B cell (primary cell): ENCODE data around the gene NCL. TPM values are rescaled to one million over a fixed set of nuclear protein-coding genes. Genes with fewer than 3 reads are reported as not detected.

Experiments
- ATAC-seq: fragments of 200-7000 bp; cut with Tn5 transposase; one replicate; pipeline ENCODE4 v1.10.0; 2021; ENCODE audit warnings: low read depth, mild to moderate bottlenecking, moderate number of reproducible peaks, moderate library complexity
- CTCF ChIA-PET: fragments of 350-600 bp; sonication (Branson Sonifier 250); formaldehyde crosslinking; loops from one replicate; lab custom pipeline; 2021; ENCODE audit warnings: antibody characterized with exemption, inconsistent platforms; lab: Charles Lee
- POLR2A ChIA-PET: fragments of 350-600 bp; sonication (Branson Sonifier 250); formaldehyde crosslinking; loops from one replicate; lab custom pipeline; 2021; ENCODE audit warnings: antibody characterized with exemption; lab: Charles Lee
- DNase-seq: peaks from one replicate; pipeline ENCODE4 v3.0.0; 2013
- H2AFZ ChIP-seq: 2 replicates; pipeline ENCODE4 v1.6.1; 2012; ENCODE audit warnings: mild to moderate bottlenecking, low read depth, low read length; ENCODE audit not compliant: insufficient read depth, poor library complexity, severe bottlenecking
- H3K27ac ChIP-seq, 2 donors: 1 replicate in 1 of 2; 2 replicates in 1 of 2; pipeline ENCODE4 v1.5.1; 2012 to 2013; ENCODE audit warnings: low read length in 2 of 2, mild to moderate bottlenecking in 2 of 2, moderate library complexity in 1 of 2
- H3K27me3 ChIP-seq, 4 experiments: fragments of 200-600 bp in 1 of 4; sonication (generic) in 1 of 4; replicated peaks in 1 of 4; 1 replicate in 2 of 4; 2 replicates in 2 of 4; pipeline versions ENCODE4 v1.6.1 to v1.7.0; 2013 to 2016; ENCODE audit warnings: low read length in 3 of 4, mild to moderate bottlenecking in 2 of 4, mixed read lengths in 1 of 4, moderate library complexity in 1 of 4; ENCODE audit not compliant: insufficient read depth in 4 of 4, control insufficient read depth in 3 of 4; ENCODE audit errors: control extremely low read depth in 1 of 4
- H3K36me3 ChIP-seq, 2 experiments: replicated peaks in 1 of 2; 1 replicate in 1 of 2; 2 replicates in 1 of 2; pipeline versions ENCODE4 v1.6.1 to v1.7.1; 2013; ENCODE audit warnings: low read length in 1 of 2; ENCODE audit not compliant: insufficient read depth in 2 of 2, control insufficient read depth in 1 of 2; ENCODE audit errors: control extremely low read depth in 1 of 2, extremely low read depth in 1 of 2
- H3K4me1 ChIP-seq, 2 donors: fragments of 200-600 bp in 1 of 2; sonication (generic) in 1 of 2; 1 replicate in 1 of 2; 2 replicates in 1 of 2; pipeline versions ENCODE4 v1.5.1 to v1.6.1; 2013 to 2017; ENCODE audit warnings: low read length in 2 of 2; ENCODE audit not compliant: control insufficient read depth in 2 of 2, insufficient read depth in 2 of 2
- H3K4me2 ChIP-seq: replicated peaks from 2 replicates; pipeline ENCODE3; 2012; ENCODE audit warnings: mild to moderate bottlenecking, low read depth, low read length; ENCODE audit not compliant: poor library complexity, severe bottlenecking
- H3K4me3 ChIP-seq, 5 experiments: fragments of 200-600 bp in 1 of 5; sonication (generic) in 1 of 5; 1 replicate in 3 of 5; 2 replicates in 2 of 5; pipeline versions ENCODE4 v1.5.1 to v1.7.0; 2011 to 2016; ENCODE audit warnings: low read length in 4 of 5, mild to moderate bottlenecking in 4 of 5, low read depth in 2 of 5, control low read depth in 1 of 5, moderate library complexity in 1 of 5; ENCODE audit not compliant: insufficient read depth in 1 of 5; ENCODE audit errors: control extremely low read depth in 1 of 5, extremely low read depth in 1 of 5
- H3K79me2 ChIP-seq: fragments of 200-600 bp; sonication (generic); one replicate; pipeline ENCODE4 v1.6.0; 2016; ENCODE audit warnings: low read length; ENCODE audit not compliant: control insufficient read depth, insufficient read depth
- H3K9ac ChIP-seq: fragments of 200-600 bp; sonication (generic); 2 replicates; pipeline ENCODE4 v1.6.1; 2017; ENCODE audit warnings: mild to moderate bottlenecking, low read length, moderate library complexity
- H3K9me3 ChIP-seq, 3 donors: one replicate each; pipeline versions ENCODE4 v1.6.1 to v1.7.1; 2013; ENCODE audit warnings: low read length in 2 of 3; ENCODE audit not compliant: control insufficient read depth in 2 of 3, insufficient read depth in 1 of 3; ENCODE audit errors: control extremely low read depth in 1 of 3
- H4K20me1 ChIP-seq: 2 replicates; pipeline ENCODE4 v1.6.0; 2012; ENCODE audit warnings: mild to moderate bottlenecking, low read length; ENCODE audit not compliant: insufficient read depth, control insufficient read depth, poor library complexity, severe bottlenecking
- H3K27ac Mint-ChIP-seq: one replicate; pipeline ENCODE4 v1.8.0; 2021; ENCODE audit warnings: mixed read lengths
- H3K27me3 Mint-ChIP-seq: one replicate; pipeline ENCODE4 v1.8.0; 2021; ENCODE audit warnings: mixed read lengths
- H3K4me1 Mint-ChIP-seq: one replicate; pipeline ENCODE4 v1.8.0; 2021; ENCODE audit warnings: mixed read lengths
- H3K4me3 Mint-ChIP-seq: one replicate; pipeline ENCODE4 v1.8.0; 2021; ENCODE audit warnings: mixed read lengths
- H3K9me3 Mint-ChIP-seq: one replicate; pipeline ENCODE4 v1.8.0; 2022; ENCODE audit warnings: mixed read lengths; ENCODE audit not compliant: insufficient read depth
- EZH2 ChIP-seq: IDR thresholded peaks from 2 replicates; pipeline ENCODE4 v1.6.1; 2012; ENCODE audit warnings: borderline replicate concordance, low read depth, mild to moderate bottlenecking, moderate library complexity, low read length; ENCODE audit not compliant: insufficient read depth, poor library complexity, severe bottlenecking
- WGBS: methylation state at CpG from one replicate; pipeline ENCODE4 v1.1.5; 2013; ENCODE audit warnings: missing lambda C conversion rate; ENCODE audit not compliant: insufficient coverage; 5-methylcytosine and 5-hydroxymethylcytosine counted together
- intact Hi-C: fragments of 100-400 bp; cut with micrococcal nuclease; formaldehyde crosslinking; loops from one replicate; pipeline ENCODE4 v1.10.0; 2022
- polyA plus RNA-seq: library from polyadenylated mRNA; depleted of rRNA; stranded (reverse); fragments of >200 nt; gene quantifications from 2 replicates; pipeline ENCODE4 v1.2.3, GENCODE V29; 2012
- total RNA-seq, 2 donors: library from RNA; stranded (reverse); fragments of 120-200 nt in 1 of 2; gene quantifications; 1 replicate in 1 of 2; 2 replicates in 1 of 2; pipeline versions ENCODE4 v1.2.3 to v1.2.4, GENCODE V29; 2013 to 2022
- TF ChIP-seq, protein P1 (sequence below): fragments of 200-600 bp; IDR thresholded peaks from one replicate; pipeline ENCODE4 v1.8.0; 2022; ENCODE audit warnings: antibody characterized with exemption, mild to moderate bottlenecking

NCL gene
- total and polyA plus RNA-seq, 2 donors (not counting 1 experiment from before 2014, with no cell fraction given): 25.8 to 439 TPM

DNA sequence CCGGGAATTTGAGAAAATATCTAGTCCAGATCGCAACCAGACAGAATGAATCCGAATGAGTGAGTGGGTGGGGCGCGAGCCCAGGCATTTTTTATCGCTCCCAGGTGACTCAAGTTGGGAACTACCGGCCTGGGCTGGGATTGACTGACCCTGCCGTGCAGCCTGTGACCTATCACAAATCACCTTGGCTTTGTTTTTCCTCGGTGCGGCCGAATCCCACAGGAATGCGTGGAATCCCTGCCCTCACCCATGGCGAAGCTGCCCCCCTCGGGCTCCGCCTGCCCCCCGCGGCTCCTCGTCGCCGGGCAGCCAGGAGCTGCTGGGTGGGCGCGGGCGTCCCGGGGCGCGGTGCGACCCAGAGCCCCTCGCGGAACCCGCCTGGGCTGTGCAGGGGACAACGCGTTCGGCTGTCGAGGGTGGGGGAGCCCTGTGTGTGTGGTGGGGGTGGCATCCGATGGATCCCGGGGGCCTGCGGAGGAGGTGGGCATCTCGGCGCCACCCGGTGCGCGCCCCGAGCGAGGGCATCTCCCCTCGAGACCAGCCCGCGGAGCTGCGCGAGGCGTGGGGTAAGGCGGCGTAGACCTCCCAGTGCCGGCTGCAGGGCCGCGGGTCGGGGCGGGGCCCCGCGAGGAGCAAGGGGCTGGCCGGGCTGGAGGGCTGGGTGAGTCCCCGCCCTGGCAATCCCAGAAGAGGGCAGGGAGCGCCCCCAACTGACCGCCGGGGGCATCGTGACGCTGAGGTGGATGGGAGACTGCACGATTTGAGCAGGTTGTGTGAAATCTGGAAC, 52.3 kb downstream of the NCL start:
- Histone ChIP-seq H3K4me3 (peak overlapping the region in 4 of 5 experiments; percentile 10 to 62 (median 52)), H3K36me3 (no peaks in the 10 kb centered on the region), H2AFZ (peak overlapping the region; percentile 82), H4K20me1 (no peaks in the 10 kb centered on the region), H3K27ac (no peak overlapping the region), H3K9ac (peak overlapping the region; percentile 61), H3K4me2 (peak overlapping the region; percentile 88), H3K4me1 (peaks cover 12 to 13% of the 10 kb centered on the region in 2 donors), H3K79me2 (no peaks in the 10 kb centered on the region), H3K27me3 (peaks cover 0 to 24% (median 10%) of the 10 kb centered on the region in 4 experiments), H3K9me3 (peaks cover 0 to 7% (median 7%) of the 10 kb centered on the region in 3 donors)
- H3K9me3 Mint-ChIP-seq: no peaks in the 10 kb centered on the region
- whole genome bisulfite sequencing: 2% methylated on average over 66 of the region's 67 CpGs
- peak overlapping the region; percentile 80 for H3K4me3 Mint-ChIP-seq
- peaks cover 7% of the 10 kb centered on the region for H3K4me1 Mint-ChIP-seq
- ATAC-seq (peak; percentile 100), DNase-seq (peak; percentile 88)
- intact Hi-C loops: loop anchor here (1.0 to 2.0 kb wide), 5 partner anchors 40 to 308 kb away; no protein-coding TSS in a partner anchor
- H3K27ac Mint-ChIP-seq: no peak overlapping the region
- ChIA-PET CTCF (interaction anchor here (0.9 to 21.6 kb wide), 20 partner anchors 9 to 587 kb away, joined by 3 to 325 read pairs (median 6); partner anchors contain the start of gene B3GNT7), POLR2A (interaction anchor here (0.6 to 1.1 kb wide), 3 partner anchors 15 to 184 kb away, joined by 3 read pairs; no protein-coding TSS in a partner anchor)
- peaks cover 21% of the 10 kb centered on the region for H3K27me3 Mint-ChIP-seq
- no peak for TF ChIP-seq EZH2
- TF ChIP-seq, protein P1, sequence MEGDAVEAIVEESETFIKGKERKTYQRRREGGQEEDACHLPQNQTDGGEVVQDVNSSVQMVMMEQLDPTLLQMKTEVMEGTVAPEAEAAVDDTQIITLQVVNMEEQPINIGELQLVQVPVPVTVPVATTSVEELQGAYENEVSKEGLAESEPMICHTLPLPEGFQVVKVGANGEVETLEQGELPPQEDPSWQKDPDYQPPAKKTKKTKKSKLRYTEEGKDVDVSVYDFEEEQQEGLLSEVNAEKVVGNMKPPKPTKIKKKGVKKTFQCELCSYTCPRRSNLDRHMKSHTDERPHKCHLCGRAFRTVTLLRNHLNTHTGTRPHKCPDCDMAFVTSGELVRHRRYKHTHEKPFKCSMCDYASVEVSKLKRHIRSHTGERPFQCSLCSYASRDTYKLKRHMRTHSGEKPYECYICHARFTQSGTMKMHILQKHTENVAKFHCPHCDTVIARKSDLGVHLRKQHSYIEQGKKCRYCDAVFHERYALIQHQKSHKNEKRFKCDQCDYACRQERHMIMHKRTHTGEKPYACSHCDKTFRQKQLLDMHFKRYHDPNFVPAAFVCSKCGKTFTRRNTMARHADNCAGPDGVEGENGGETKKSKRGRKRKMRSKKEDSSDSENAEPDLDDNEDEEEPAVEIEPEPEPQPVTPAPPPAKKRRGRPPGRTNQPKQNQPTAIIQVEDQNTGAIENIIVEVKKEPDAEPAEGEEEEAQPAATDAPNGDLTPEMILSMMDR: peak; percentile 87

DNA sequence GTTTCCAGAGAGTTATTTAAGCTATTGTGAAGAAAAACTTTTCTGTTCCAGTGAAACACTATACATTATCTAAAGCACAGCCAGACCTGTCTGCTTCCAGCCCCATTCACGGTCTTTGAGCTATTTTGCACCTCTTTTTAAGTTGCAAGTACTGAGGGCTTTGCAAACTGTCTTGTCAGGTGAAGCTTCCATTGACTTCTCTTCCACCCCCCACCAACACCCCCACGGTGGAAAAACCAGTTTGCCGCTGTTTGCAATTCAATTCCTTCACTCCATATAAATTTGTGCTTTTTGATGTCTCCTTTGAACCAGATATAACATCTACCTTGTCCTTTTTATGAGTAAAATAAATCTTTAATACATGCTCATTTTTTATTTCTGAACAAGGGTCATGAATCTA, 53.0 kb downstream of the NCL start:
- no peak overlapping the region for H3K27ac ChIP-seq
- no peak overlapping the region for H2AFZ ChIP-seq
- no peaks in the 10 kb centered on the region for H3K79me2 ChIP-seq
- TF ChIP-seq EZH2: no peak
- TF ChIP-seq, protein P1: no peak
- DNase-seq (no peak), ATAC-seq (no peak)
- ChIA-PET CTCF (interaction anchor here (0.9 to 21.6 kb wide), 15 partner anchors 9 to 587 kb away, joined by 3 to 325 read pairs (median 5); partner anchors contain the start of gene B3GNT7), POLR2A (no interaction called here)
- no peak overlapping the region for H3K9ac ChIP-seq
- H3K36me3 ChIP-seq: no peaks in the 10 kb centered on the region
- H3K27me3 ChIP-seq: peaks cover 0 to 24% (median 10%) of the 10 kb centered on the region in 4 experiments
- Mint-ChIP-seq H3K27ac (no peak overlapping the region), H3K4me3 (peak overlapping the region; percentile 80), H3K9me3 (no peaks in the 10 kb centered on the region), H3K4me1 (peaks cover 9% of the 10 kb centered on the region), H3K27me3 (peaks cover 21% of the 10 kb centered on the region)
- intact Hi-C loops: no loop called here
- no peaks in the 10 kb centered on the region for H4K20me1 ChIP-seq
- H3K9me3 ChIP-seq: peaks cover 0 to 7% (median 7%) of the 10 kb centered on the region in 3 donors
- H3K4me2 ChIP-seq: no peak overlapping the region
- H3K4me3 ChIP-seq: no peak overlapping the region
- WGBS: 62% methylated on average over 3 of the region's 3 CpGs
- peaks cover 12 to 13% of the 10 kb centered on the region in 2 donors for H3K4me1 ChIP-seq
